Gastrocnemius medialis (tissue), 4 donors: ENCODE measurements around the gene NCAPD2. TPM values are rescaled to one million over a fixed set of nuclear protein-coding genes. Genes with fewer than 3 reads are reported as not detected.

Experiments used
- ATAC-seq, 2 donors: fragments of 150-250 bp; one replicate each; pipeline ENCODE4 v1.9.1; 2016
- DNase-seq, 2 donors: peaks; one replicate each; pipeline ENCODE4 v3.0.0-alpha.2; 2019
- H3K27ac ChIP-seq, 4 donors: fragments of 200-600 bp; sonication (generic); 1 replicate in 1 of 4; 2 replicates in 3 of 4; pipeline ENCODE4 v1.5.1; 2016 to 2018; ENCODE audit warnings: mild to moderate bottlenecking in 2 of 4, moderate library complexity in 1 of 4
- H3K27me3 ChIP-seq, 3 donors: fragments of 200-600 bp; sonication (generic) in 2 of 3; 1 replicate in 1 of 3; 2 replicates in 2 of 3; pipeline versions ENCODE4 v1.5.1 to v1.6.0; 2016 to 2019; ENCODE audit warnings: mild to moderate bottlenecking in 1 of 3, moderate library complexity in 1 of 3
- H3K36me3 ChIP-seq, 2 donors: fragments of 200-600 bp; sonication (generic) in 1 of 2; one replicate each; pipeline ENCODE4 v1.5.1; 2017 to 2018
- H3K4me1 ChIP-seq, 2 donors: fragments of 200-600 bp; sonication (generic) in 1 of 2; one replicate each; pipeline ENCODE4 v1.5.1; 2016 to 2017; ENCODE audit warnings: mild to moderate bottlenecking in 2 of 2
- H3K4me3 ChIP-seq, 4 donors: fragments of 200-600 bp; sonication (generic) in 3 of 4; 1 replicate in 1 of 4; 2 replicates in 3 of 4; pipeline ENCODE4 v1.5.1; 2016 to 2019; ENCODE audit warnings: mild to moderate bottlenecking in 2 of 4
- H3K9me3 ChIP-seq, 3 donors: fragments of 200-600 bp; sonication (generic) in 2 of 3; 1 replicate in 1 of 3; 2 replicates in 2 of 3; pipeline ENCODE4 v1.5.1; 2016 to 2019
- CTCF ChIP-seq, 5 experiments: fragments of 450-650 bp in 3 of 5; fragments of 200-600 bp in 2 of 5; sonication (generic) in 2 of 5; IDR thresholded peaks in 4 of 5; conservative IDR thresholded peaks in 1 of 5; 1 replicate in 4 of 5; 2 replicates in 1 of 5; pipeline ENCODE4 v1.5.1; 2016 to 2019; ENCODE audit warnings: antibody characterized with exemption in 5 of 5, mild to moderate bottlenecking in 3 of 5, moderate library complexity in 3 of 5
- POLR2A ChIP-seq, 2 donors: fragments of 450-650 bp; IDR thresholded peaks; one replicate each; pipeline ENCODE4 v1.6.1; 2017; ENCODE audit warnings: antibody characterized with exemption in 2 of 2, mild to moderate bottlenecking in 2 of 2, moderate library complexity in 2 of 2
- in situ Hi-C, 4 donors: fragments of 200-750 bp; cut with MboI; loops; one replicate each; pipeline versions ENCODE4 v1.15.0 to v1.8.0; 2017; ENCODE audit warnings: low sequenced_read_pairs in 4 of 4
- intact Hi-C: fragments of 100-400 bp; cut with DNase I; formaldehyde crosslinking; loops from one replicate; pipeline ENCODE4 v1.15.1; 2023; ENCODE audit warnings: low total_unique reads
- total RNA-seq, 4 donors: library from RNA; depleted of rRNA; stranded (reverse); fragments of >200 nt; gene quantifications; one replicate each; pipeline versions ENCODE4 v1.1.0 to v1.2.3, GENCODE V29; 2016

The NCAPD2 gene
- total RNA-seq, 4 donors from 2014 or later = 12.3 to 250 (median 13.3) TPM

GRCh38 chr12:6520186-6520585, 26.3 kb downstream of the NCAPD2 start:
- in situ Hi-C loops = no loop called here
- H3K36me3 ChIP-seq = peaks cover 5 to 90% of the 10 kb centered on the region in 2 donors
- H3K9me3 ChIP-seq = no peaks in the 10 kb centered on the region

GRCh38 chr12:6522193-6522592, 28.3 kb downstream of the NCAPD2 start:
- in situ Hi-C loops (no loop called here), intact Hi-C loops (no loop called here)
- no peaks in the 10 kb centered on the region for H3K9me3 ChIP-seq
- TF ChIP-seq CTCF (IDR thresholded peaks at IDR 0.05 in 4 of 5, conservative IDR thresholded peaks at IDR 0.05 in 1 of 5) = no peak
- TF ChIP-seq POLR2A (IDR thresholded peaks at IDR 0.05) = no peak
- no peak overlapping the region for H3K4me3 ChIP-seq
- no peak overlapping the region for H3K27ac ChIP-seq
- H3K27me3 ChIP-seq = no peaks in the 10 kb centered on the region
- no peak for ATAC-seq
- H3K36me3 ChIP-seq = peaks cover 3 to 90% of the 10 kb centered on the region in 2 donors
- DNase-seq = no peak
- H3K4me1 ChIP-seq = no peaks in the 10 kb centered on the region

More at GRCh38 chr12:6520186-6520585, 26.3 kb downstream of the NCAPD2 start:
- TF ChIP-seq POLR2A (IDR thresholded peaks at IDR 0.05) (no peak), CTCF (IDR thresholded peaks at IDR 0.05 in 4 of 5, conservative IDR thresholded peaks at IDR 0.05 in 1 of 5) (no peak)
- DNase-seq = no peak
- H3K4me1 ChIP-seq = no peaks in the 10 kb centered on the region
- H3K27ac ChIP-seq = no peak overlapping the region
- intact Hi-C loops = no loop called here
- ATAC-seq = no peak
- no peaks in the 10 kb centered on the region for H3K27me3 ChIP-seq
- H3K4me3 ChIP-seq = no peak overlapping the region

GRCh38 chr12:6523708-6524107, 29.8 kb downstream of the NCAPD2 start:
- intact Hi-C loops = no loop called here
- ATAC-seq (no peak), DNase-seq (no peak)
- Histone ChIP-seq H3K27me3 (no peaks in the 10 kb centered on the region), H3K4me1 (no peaks in the 10 kb centered on the region), H3K9me3 (no peaks in the 10 kb centered on the region), H3K4me3 (no peak overlapping the region), H3K36me3 (peaks cover 0 to 94% of the 10 kb centered on the region in 2 donors), H3K27ac (no peak overlapping the region)
- in situ Hi-C loops = no loop called here
- TF ChIP-seq POLR2A (IDR thresholded peaks at IDR 0.05) = no peak
- TF ChIP-seq CTCF (IDR thresholded peaks at IDR 0.05 in 4 of 5, conservative IDR thresholded peaks at IDR 0.05 in 1 of 5) = no peak

- Histone ChIP-seq H3K4me1 (no peaks in the 10 kb centered on the region), H3K36me3 (peaks cover 0 to 95% of the 10 kb centered on the region in 2 donors), H3K9me3 (no peaks in the 10 kb centered on the region), H3K27me3 (no peaks in the 10 kb centered on the region), H3K4me3 (no peak overlapping the region), H3K27ac (no peak overlapping the region)
- TF ChIP-seq POLR2A (IDR thresholded peaks at IDR 0.05) = no peak
- ATAC-seq = no peak
- in situ Hi-C loops = loop anchor here in 1 of 4 donors (25.0 kb wide), 1 partner anchor 112 kb away; no protein-coding TSS in a partner anchor
- no peak for DNase-seq
- intact Hi-C loops = no loop called here
Observed at GRCh38 chr12:6524648-6525047, 30.7 kb downstream of the NCAPD2 start.

- Histone ChIP-seq H3K27ac (no peak overlapping the region), H3K9me3 (no peaks in the 10 kb centered on the region), H3K36me3 (peaks cover 0 to 100% of the 10 kb centered on the region in 2 donors), H3K4me3 (no peak overlapping the region), H3K4me1 (no peaks in the 10 kb centered on the region), H3K27me3 (no peaks in the 10 kb centered on the region)
- no peak for DNase-seq
- in situ Hi-C loops = loop anchor here in 1 of 4 donors (25.0 kb wide), 1 partner anchor 114 kb away; no protein-coding TSS in a partner anchor
- no peak for ATAC-seq
- TF ChIP-seq CTCF (IDR thresholded peaks at IDR 0.05 in 4 of 5, conservative IDR thresholded peaks at IDR 0.05 in 1 of 5) = no peak
- intact Hi-C loops = no loop called here
Observed at GRCh38 chr12:6526201-6526600, 32.3 kb downstream of the NCAPD2 start.
